Ovary (tissue), 9 donors: ENCODE measurements around the gene NCBP2. TPM values are rescaled to one million over a fixed set of nuclear protein-coding genes. Genes with fewer than 3 reads are reported as not detected.

ENCODE experiments used
- DNase-seq, 5 donors: peaks; one replicate each; pipeline ENCODE4 v3.0.0-alpha.2; 2019 to 2020
- H3K27ac ChIP-seq, 2 donors: fragments of 200-600 bp; one replicate each; pipeline versions ENCODE4 v1.5.1 to v1.8.0; 2019 to 2022
- H3K27me3 ChIP-seq: fragments of 200-600 bp; one replicate; pipeline ENCODE4 v1.8.0; 2022
- H3K36me3 ChIP-seq: fragments of 200-600 bp; sonication (generic); one replicate; pipeline ENCODE4 v1.5.1; 2019
- H3K4me1 ChIP-seq: one replicate; pipeline ENCODE4 v1.8.1; 2013; ENCODE audit warnings: mild to moderate bottlenecking, moderate library complexity; ENCODE audit not compliant: insufficient read depth
- H3K4me3 ChIP-seq: fragments of 200-600 bp; sonication (generic); one replicate; pipeline ENCODE4 v1.5.1; 2017
- H3K9me3 ChIP-seq, 2 donors: fragments of 200-600 bp in 1 of 2; sonication (generic) in 1 of 2; one replicate each; pipeline versions ENCODE4 v1.5.1 to v1.8.1; 2013 to 2019; ENCODE audit warnings: mild to moderate bottlenecking in 1 of 2, moderate library complexity in 1 of 2
- EP300 ChIP-seq: sonication (generic); formaldehyde crosslinking; IDR thresholded peaks from one replicate; pipeline ENCODE4 v1.6.1; 2017; ENCODE audit warnings: antibody characterized with exemption
- POLR2A ChIP-seq: fragments of 450-650 bp; IDR thresholded peaks from one replicate; pipeline ENCODE4 v1.6.1; 2017; ENCODE audit warnings: antibody characterized with exemption, mild to moderate bottlenecking, moderate library complexity
- WGBS, 3 donors: extraction: QIAGEN DNeasy Blood & Tissue Kit in 1 of 3; methylation state at CpG; one replicate each; pipeline versions ENCODE4 v1.1.5 to v1.1.7; 2013 to 2017; 5-methylcytosine and 5-hydroxymethylcytosine counted together
- intact Hi-C, 4 donors: fragments of 100-400 bp; cut with DNase I; formaldehyde crosslinking; loops; one replicate each; pipeline versions ENCODE4 v1.11.0 to v1.15.1; 2022 to 2023
- polyA plus RNA-seq, 2 donors: library from polyadenylated mRNA; stranded (reverse); fragments of 200-250 nt in 1 of 2; fragments of 350-450 nt in 1 of 2; fragmentation: Illumina TruSeq in 1 of 2; extraction: RNeasy Lipid Tissue Mini Kit (QIAGEN cat#74804) in 1 of 2; gene quantifications; one replicate each; pipeline ENCODE4 v1.2.3, GENCODE V29; 2013 to 2014
- total RNA-seq, 7 donors: library from RNA; depleted of rRNA in 2 of 7; stranded (reverse); fragments of >200 nt in 2 of 7; fragmentation: NEBNext Ultra II Directional in 3 of 7; extraction: Animal tissue kit (Norgen Biotek cat#: 25700) in 3 of 7; gene quantifications; one replicate each; pipeline versions ENCODE4 v1.1.0 to v1.2.4, GENCODE V29; 2016 to 2023
- TF ChIP-seq, protein P1 (sequence below), 3 donors: fragments of 450-650 bp in 2 of 3; fragments of 200-600 bp in 1 of 3; IDR thresholded peaks; one replicate each; pipeline versions ENCODE4 v1.5.1 to v1.8.0; 2016 to 2022; ENCODE audit warnings: antibody characterized with exemption in 3 of 3, mild to moderate bottlenecking in 1 of 3
- donor health status: DM: no; HTN: no; CAD: no; lungs with moderate emphysema.
- donor health status: DM: no; HTN: no; CAD: no.
- donor health status: Bipolar disorder and iron deficiency.
- donor health status: DM: yes; HTN: yes; CAD: no.
- donor health status: DM: no; HTN: no; CAD: no.
- donor health status: DM: yes; HTN: yes; CAD: no.

Gene NCBP2
- total and polyA plus RNA-seq, 9 donors: 17.4 to 64.7 (median 45.8) TPM

DNA sequence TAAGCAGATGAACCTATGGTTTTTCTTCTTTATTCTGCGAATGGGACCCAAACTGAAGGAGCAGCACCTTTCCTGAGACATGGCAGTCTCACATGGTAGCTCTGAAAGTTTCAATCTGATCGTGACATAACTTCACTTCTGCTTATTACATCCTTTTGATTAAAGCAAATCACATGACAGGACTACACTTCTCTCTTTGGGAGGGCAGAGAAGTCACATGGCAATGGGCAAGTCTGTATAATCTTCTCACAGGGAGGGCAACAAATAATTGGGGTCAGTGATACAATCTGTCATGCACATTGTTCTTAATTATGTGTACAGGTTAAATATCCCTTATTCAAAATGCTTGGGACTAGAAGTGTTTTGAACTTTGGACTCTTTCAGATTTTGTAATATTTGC, 21.6 kb downstream of the NCBP2 start:
- Histone ChIP-seq H3K36me3 (no peaks in the 10 kb centered on the region), H3K27me3 (no peaks in the 10 kb centered on the region), H3K27ac (no peak overlapping the region), H3K4me1 (no peaks in the 10 kb centered on the region), H3K4me3 (no peak overlapping the region), H3K9me3 (no peaks in the 10 kb centered on the region)
- TF ChIP-seq, protein P1, sequence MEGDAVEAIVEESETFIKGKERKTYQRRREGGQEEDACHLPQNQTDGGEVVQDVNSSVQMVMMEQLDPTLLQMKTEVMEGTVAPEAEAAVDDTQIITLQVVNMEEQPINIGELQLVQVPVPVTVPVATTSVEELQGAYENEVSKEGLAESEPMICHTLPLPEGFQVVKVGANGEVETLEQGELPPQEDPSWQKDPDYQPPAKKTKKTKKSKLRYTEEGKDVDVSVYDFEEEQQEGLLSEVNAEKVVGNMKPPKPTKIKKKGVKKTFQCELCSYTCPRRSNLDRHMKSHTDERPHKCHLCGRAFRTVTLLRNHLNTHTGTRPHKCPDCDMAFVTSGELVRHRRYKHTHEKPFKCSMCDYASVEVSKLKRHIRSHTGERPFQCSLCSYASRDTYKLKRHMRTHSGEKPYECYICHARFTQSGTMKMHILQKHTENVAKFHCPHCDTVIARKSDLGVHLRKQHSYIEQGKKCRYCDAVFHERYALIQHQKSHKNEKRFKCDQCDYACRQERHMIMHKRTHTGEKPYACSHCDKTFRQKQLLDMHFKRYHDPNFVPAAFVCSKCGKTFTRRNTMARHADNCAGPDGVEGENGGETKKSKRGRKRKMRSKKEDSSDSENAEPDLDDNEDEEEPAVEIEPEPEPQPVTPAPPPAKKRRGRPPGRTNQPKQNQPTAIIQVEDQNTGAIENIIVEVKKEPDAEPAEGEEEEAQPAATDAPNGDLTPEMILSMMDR (IDR thresholded peaks at IDR 0.05): no peak
- no peak for TF ChIP-seq POLR2A
- intact Hi-C loops: no loop called here
- no peak for DNase-seq
- 57 to 73% (median 68%) methylated on average over 2 of the region's 2 CpGs for WGBS, 3 donors

DNA sequence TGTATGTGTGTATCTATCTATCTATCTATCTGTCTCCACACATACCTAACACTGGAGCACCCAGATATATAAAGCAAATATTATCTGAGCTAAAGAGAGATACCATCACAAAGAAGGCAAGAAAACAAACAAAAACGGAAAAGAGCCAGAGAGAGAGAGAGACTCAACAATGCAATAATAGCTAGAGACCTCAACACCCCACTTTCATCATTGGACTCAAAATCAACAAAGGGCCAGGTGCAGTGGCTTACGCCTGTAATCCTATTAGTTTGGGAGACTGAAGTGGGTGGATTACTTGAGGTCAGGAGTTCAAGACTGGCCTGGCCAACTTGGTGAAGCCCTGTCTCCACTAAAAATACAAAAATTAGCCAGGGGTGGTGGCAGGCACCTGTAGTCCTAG, 23.4 kb downstream of the NCBP2 start:
- no peaks in the 10 kb centered on the region for H3K9me3 ChIP-seq
- H3K4me1 ChIP-seq: no peaks in the 10 kb centered on the region
- no peak for DNase-seq
- intact Hi-C loops: no loop called here
- no peak overlapping the region for H3K27ac ChIP-seq
- H3K36me3 ChIP-seq: no peaks in the 10 kb centered on the region
- 86 to 97% (median 90%) methylated on average over 2 of the region's 2 CpGs for WGBS, 3 donors
- no peak overlapping the region for H3K4me3 ChIP-seq
- H3K27me3 ChIP-seq: no peaks in the 10 kb centered on the region
- TF ChIP-seq, protein P1 (IDR thresholded peaks at IDR 0.05): no peak
- TF ChIP-seq EP300 (no peak), POLR2A (no peak)

DNA sequence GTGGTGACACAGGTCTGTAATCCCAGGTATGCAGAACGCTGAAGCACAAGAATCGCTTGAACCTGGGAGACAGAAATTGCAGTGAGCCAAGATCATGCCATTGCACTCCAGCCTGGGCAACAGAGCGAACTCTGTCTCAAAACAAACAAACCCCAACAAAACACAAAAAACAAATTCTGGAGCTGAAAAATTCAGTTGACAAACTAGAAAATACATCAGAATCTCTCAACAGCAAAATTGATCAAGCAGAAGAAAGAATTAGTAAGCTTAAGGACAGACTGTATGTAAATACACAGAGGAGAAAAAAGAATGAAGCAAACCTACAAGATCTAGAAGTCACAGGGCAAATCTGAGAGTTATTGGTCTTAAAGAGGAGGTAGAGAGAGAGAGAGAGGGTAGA, 25.3 kb downstream of the NCBP2 start:
- Histone ChIP-seq H3K4me3 (no peak overlapping the region), H3K36me3 (no peaks in the 10 kb centered on the region), H3K9me3 (no peaks in the 10 kb centered on the region), H3K4me1 (no peaks in the 10 kb centered on the region), H3K27me3 (no peaks in the 10 kb centered on the region), H3K27ac (no peak overlapping the region)
- DNase-seq: no peak
- TF ChIP-seq, protein P1 (IDR thresholded peaks at IDR 0.05): no peak
- TF ChIP-seq POLR2A (no peak), EP300 (no peak)
- 90 to 98% (median 96%) methylated on average over 3 of the region's 3 CpGs for WGBS, 3 donors
- intact Hi-C loops: no loop called here

DNA sequence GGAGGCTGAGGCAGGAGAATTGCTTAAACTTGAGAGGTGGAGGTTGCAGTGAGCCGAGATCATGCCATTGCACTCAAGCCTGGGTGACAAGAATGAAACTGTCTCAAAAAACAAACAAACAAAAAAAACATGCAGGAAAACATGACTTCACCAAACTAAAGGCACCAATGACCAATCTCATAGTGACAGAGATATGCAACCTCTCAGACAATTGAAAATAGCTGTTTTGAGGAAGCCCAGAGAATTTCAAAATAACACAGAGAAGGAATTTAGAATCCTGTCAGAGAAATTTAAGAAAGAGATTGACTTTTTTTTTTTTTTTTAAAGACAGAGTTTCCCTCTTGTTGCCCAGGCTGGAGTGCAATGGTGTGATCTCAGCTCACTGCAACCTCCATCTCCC, 26.1 kb downstream of the NCBP2 start:
- Histone ChIP-seq H3K27ac (no peak overlapping the region), H3K4me1 (no peaks in the 10 kb centered on the region), H3K36me3 (no peaks in the 10 kb centered on the region), H3K27me3 (no peaks in the 10 kb centered on the region), H3K9me3 (no peaks in the 10 kb centered on the region), H3K4me3 (no peak overlapping the region)
- intact Hi-C loops: no loop called here
- WGBS, 3 donors: 96 to 97% (median 96%) methylated on average over 1 of the region's 1 CpG
- no peak for TF ChIP-seq EP300
- no peak for TF ChIP-seq POLR2A
- TF ChIP-seq, protein P1 (IDR thresholded peaks at IDR 0.05): no peak
- DNase-seq: no peak

DNA sequence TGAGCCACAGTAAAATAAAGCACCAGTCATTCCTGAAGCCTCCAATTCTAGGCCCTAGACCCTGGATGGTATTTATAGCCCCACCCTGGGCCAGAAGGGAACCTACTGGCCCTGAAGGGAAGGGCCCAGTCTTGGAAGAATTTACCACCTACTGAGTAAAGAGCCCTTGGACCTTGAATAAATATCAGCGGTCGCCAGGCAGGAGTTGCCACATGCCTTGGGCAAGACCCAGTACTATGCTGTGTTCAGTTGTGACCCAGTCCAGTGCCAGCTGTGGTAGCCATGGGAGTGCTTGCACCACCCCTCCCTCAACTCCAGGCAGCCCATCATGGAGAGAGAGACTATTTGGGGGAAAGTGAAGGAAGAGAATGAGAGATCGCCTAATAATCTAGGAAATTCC, 27.0 kb downstream of the NCBP2 start:
- Histone ChIP-seq H3K36me3 (no peaks in the 10 kb centered on the region), H3K4me3 (no peak overlapping the region), H3K27me3 (no peaks in the 10 kb centered on the region), H3K4me1 (no peaks in the 10 kb centered on the region), H3K27ac (no peak overlapping the region), H3K9me3 (no peaks in the 10 kb centered on the region)
- 92 to 98% (median 95%) methylated on average over 3 of the region's 3 CpGs for WGBS, 3 donors
- TF ChIP-seq, protein P1 (IDR thresholded peaks at IDR 0.05): no peak
- TF ChIP-seq EP300: no peak
- no peak for TF ChIP-seq POLR2A
- intact Hi-C loops: no loop called here
- DNase-seq: no peak
